Measurements from ENCODE around the gene BRSK2.

DNA sequence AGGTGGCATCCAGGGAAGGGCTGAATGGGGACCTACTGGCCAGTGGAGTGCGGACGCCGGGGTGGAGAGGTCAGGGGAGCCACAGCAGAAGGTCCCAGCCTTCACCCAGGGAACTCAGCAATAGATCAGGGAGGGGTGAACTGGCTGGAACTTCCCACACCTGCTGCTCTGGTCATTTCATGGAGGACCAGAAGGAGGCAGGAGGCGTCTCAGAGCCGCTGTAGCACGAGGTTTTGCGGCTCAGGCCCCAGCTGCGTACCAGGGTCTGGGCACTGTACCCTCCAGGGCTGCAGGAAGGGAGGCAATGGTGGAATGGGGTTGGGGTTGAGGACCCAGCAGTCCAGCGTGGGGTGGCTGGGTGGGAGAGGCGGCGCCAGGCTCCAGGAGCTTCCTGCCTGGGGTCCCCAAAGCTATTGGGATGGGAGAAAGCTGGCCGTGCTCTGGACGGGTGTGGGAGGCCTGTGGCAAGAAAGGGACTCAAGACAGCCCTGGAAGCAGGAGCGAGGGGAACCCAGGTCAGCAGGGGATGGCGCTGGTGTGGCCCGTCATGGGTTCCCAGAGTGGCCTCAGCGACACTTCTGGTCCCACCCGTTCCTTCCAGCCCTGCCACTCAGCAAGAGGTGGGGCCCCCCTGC, 20.2 kb upstream of the BRSK2 start:
- TF ChIP-seq, protein P1, sequence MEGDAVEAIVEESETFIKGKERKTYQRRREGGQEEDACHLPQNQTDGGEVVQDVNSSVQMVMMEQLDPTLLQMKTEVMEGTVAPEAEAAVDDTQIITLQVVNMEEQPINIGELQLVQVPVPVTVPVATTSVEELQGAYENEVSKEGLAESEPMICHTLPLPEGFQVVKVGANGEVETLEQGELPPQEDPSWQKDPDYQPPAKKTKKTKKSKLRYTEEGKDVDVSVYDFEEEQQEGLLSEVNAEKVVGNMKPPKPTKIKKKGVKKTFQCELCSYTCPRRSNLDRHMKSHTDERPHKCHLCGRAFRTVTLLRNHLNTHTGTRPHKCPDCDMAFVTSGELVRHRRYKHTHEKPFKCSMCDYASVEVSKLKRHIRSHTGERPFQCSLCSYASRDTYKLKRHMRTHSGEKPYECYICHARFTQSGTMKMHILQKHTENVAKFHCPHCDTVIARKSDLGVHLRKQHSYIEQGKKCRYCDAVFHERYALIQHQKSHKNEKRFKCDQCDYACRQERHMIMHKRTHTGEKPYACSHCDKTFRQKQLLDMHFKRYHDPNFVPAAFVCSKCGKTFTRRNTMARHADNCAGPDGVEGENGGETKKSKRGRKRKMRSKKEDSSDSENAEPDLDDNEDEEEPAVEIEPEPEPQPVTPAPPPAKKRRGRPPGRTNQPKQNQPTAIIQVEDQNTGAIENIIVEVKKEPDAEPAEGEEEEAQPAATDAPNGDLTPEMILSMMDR (IDR thresholded peaks at IDR 0.05) = 0 out of 2 replicates have a peak, but pooled peaks have one; percentile 7
- no peak for TF ChIP-seq ZFX (IDR thresholded peaks at IDR 0.05; ENCODE audit: borderline replicate concordance)

Data from 22Rv1 (cell line).